Urinary bladder (tissue), 4 donors: ENCODE measurements around the gene DDX60. TPM values are rescaled to one million over a fixed set of nuclear protein-coding genes. Genes with fewer than 3 reads are reported as not detected.
"Not testable (repeated sequence)": the region's sequence is repeated elsewhere in the genome, so short reads cannot be mapped to it uniquely, and the experiment has no call there.

Experiments
- DNase-seq: peaks from one replicate; pipeline ENCODE4 v3.0.0-alpha.2; 2015; ENCODE audit errors: extremely low spot score
- H3K27ac ChIP-seq: one replicate; pipeline ENCODE4 v1.5.1; 2013; ENCODE audit warnings: low read depth, mild to moderate bottlenecking, moderate library complexity
- H3K36me3 ChIP-seq: one replicate; pipeline ENCODE4 v1.6.1; 2013; ENCODE audit warnings: mild to moderate bottlenecking, moderate library complexity; ENCODE audit not compliant: insufficient read depth
- H3K4me1 ChIP-seq: one replicate; pipeline ENCODE4 v1.6.1; 2013; ENCODE audit warnings: mild to moderate bottlenecking, moderate library complexity; ENCODE audit not compliant: insufficient read depth
- H3K4me3 ChIP-seq: one replicate; pipeline ENCODE4 v1.5.1; 2013; ENCODE audit warnings: low read depth, low read length
- WGBS: extraction: QIAGEN DNeasy Blood & Tissue Kit; methylation state at CpG from one replicate; pipeline ENCODE4 v1.1.7; 2013; 5-methylcytosine and 5-hydroxymethylcytosine counted together
- polyA plus RNA-seq: library from polyadenylated mRNA; stranded (reverse); fragments of 200-250 nt; gene quantifications from one replicate; pipeline ENCODE4 v1.2.3, GENCODE V29; 2013
- total RNA-seq: library from RNA; depleted of rRNA; stranded (reverse); fragments of >200 nt; gene quantifications from one replicate; pipeline ENCODE4 v1.2.3, GENCODE V29; 2014
- donor health status: healthy with polysubstance abuse.
- donor health status: healthy.

Gene DDX60
- total and polyA plus RNA-seq, 2 donors = 8.9 to 42.3 TPM

DNA sequence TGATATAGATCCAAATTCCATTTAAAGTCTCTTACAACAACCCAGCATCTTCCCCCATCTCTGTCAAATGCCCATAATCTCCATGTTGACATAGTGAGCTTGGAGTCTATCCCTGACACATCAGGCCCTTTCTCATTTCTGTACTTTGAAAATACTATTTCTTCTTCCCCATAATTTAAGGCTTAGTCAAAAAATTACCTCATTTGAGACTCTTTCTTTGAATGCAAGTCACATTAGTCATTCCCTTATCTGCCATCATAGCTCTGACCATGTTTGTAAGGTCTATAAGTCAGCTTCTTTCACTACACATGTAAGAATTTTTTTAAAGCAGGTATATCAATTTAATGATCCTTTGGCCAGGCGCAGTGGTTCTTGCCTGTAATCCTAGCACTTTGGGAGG, 99.9 kb downstream of the DDX60 start:
- 91% methylated on average over 1 of the region's 1 CpG for WGBS
- Histone ChIP-seq H3K4me3 (no peak overlapping the region), H3K36me3 (peaks cover 6% of the 10 kb centered on the region), H3K27ac (no peak overlapping the region), H3K4me1 (no peaks in the 10 kb centered on the region)
- no peak for DNase-seq

DNA sequence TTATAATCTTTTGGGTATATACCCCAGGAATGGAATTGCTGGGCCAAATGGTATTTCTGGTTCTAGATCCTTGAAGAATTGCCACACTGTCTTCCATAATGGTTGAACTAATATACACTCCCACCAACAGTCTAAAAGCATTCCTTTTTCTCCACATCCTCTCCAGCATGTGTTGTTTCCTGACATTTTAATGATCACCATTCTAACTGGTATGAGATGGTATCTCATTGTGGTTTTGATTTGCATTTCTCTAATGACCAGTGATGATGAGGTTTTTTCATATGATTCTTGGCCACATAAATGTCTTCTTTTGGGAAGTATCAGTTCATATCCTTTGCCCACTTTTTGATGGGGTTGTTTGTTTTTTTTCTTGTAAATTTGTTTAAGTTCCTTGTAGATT, 105.0 kb downstream of the DDX60 start:
- not testable (repeated sequence) for H3K4me3 ChIP-seq, H3K36me3 ChIP-seq, H3K27ac ChIP-seq, H3K4me1 ChIP-seq, DNase-seq

DNA sequence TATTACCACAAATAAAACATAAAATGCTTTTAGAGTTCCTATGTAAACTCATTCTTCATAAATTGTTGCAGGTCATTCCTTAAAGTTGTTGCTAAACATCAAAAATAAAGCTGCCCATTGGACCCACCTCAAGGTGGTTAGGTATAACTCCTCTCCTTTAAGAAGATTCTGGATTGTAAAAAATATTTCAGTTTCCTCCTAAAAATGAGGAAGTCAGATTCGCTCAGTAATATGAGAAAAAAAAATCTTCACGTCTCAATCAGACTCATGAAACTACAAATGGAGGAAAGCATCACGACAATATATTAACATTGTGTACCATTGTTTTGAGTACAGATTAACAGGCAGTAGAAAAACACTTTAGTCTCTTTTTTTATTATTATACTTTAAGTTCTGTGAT, 105.9 kb downstream of the DDX60 start:
- WGBS = 82% methylated on average over 3 of the region's 3 CpGs
- no peak overlapping the region for H3K4me3 ChIP-seq

GRCh38 chr4:168208957-168209614, 109.5 kb downstream of the DDX60 start:
- no peak overlapping the region for H3K4me3 ChIP-seq
- DNase-seq = no peak
- no peaks in the 10 kb centered on the region for H3K36me3 ChIP-seq
- 90% methylated on average over 3 of the region's 3 CpGs for WGBS
- no peak overlapping the region for H3K27ac ChIP-seq
- H3K4me1 ChIP-seq = no peaks in the 10 kb centered on the region

More for the DNA sequence above, 105.9 kb downstream of the DDX60 start:
- DNase-seq = no peak
- Histone ChIP-seq H3K4me1 (no peaks in the 10 kb centered on the region), H3K36me3 (peaks cover 2% of the 10 kb centered on the region), H3K27ac (no peak overlapping the region)

DNA sequence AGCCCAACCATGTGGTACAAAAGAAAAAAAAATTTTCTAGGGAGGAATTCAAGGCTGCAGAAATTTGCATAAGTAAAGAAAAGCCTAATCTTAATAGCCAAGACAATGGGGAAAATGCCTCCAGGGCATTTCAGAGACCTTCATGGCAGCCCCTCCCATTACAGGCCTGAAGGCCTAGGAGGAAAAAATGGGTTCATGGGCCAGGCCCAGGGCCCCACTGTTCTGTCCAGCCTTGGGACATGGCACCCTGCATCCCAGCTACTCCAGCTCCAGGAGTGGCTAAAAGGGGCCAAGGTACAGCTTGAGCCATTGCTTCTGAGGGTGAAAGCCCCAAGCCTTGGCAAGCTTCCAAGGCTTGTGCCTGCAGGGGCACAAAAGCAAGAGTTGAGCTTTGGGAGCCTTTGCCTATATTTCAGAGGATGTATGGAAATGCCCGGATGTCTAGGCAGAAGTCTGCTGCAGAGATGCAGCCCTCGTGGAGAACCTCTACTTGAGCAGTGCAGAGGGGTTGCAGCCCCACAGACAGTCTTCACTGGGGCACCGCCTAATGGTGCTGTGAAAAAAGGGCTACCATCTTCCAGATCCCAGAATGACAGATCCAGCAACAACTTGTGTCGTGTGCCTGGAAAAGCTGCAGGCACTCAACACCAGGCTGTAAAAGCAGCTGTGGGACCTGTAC, 115.2 kb downstream of the DDX60 start:
- Histone ChIP-seq H3K4me1 (no peaks in the 10 kb centered on the region), H3K27ac (no peak overlapping the region), H3K36me3 (no peaks in the 10 kb centered on the region), H3K4me3 (no peak overlapping the region)
- no peak for DNase-seq
- WGBS = 92% methylated on average over 4 of the region's 4 CpGs

DNA sequence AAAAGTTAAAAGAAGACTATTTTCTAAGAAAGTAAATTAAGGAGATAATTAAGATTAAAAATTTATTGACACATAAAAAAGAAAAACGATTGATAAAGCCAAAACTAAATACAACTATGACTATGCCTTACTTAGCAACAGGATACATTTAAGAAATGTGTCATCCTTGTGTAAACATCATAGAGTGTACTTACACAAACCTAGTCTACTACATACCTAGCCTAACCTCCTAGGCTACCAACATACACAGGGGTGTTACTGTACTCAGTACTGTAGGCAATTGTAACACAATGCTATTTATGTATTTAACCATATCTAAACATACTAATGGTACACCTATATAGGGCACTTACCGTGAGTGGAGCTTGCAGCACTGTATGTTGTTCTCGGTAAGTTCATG, 117.9 kb downstream of the DDX60 start:
- no peak overlapping the region for H3K27ac ChIP-seq
- 69% methylated on average over 3 of the region's 3 CpGs for WGBS
- no peak overlapping the region for H3K4me3 ChIP-seq
- no peaks in the 10 kb centered on the region for H3K4me1 ChIP-seq
- no peak for DNase-seq
- H3K36me3 ChIP-seq = no peaks in the 10 kb centered on the region

GRCh38 chr4:168199260-168199957, 119.1 kb downstream of the DDX60 start:
- 59% methylated on average over 4 of the region's 4 CpGs for WGBS
- no peak overlapping the region for H3K27ac ChIP-seq
- H3K4me3 ChIP-seq = no peak overlapping the region
- no peaks in the 10 kb centered on the region for H3K4me1 ChIP-seq
- no peaks in the 10 kb centered on the region for H3K36me3 ChIP-seq
- DNase-seq = no peak

DNA sequence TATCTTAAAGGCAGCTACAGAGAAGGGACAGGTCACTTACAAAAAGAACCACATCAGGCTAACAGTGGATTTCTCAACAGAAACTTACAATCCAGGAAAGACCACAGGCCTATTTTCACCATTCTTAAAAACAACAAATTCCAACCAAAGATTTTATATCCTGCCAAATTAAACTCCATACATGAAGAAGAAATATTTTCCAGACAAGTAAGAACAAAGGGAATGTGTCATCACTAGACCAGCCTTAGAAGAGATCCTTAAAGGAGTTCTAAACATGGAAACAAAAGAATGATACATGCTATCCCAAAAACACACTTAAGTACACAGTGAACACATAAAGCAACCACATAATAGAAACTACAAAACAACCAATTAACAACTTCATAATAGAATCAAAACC, 120.6 kb downstream of the DDX60 start:
- no peak for DNase-seq
- no peaks in the 10 kb centered on the region for H3K4me1 ChIP-seq
- H3K36me3 ChIP-seq = no peaks in the 10 kb centered on the region
- no peak overlapping the region for H3K27ac ChIP-seq
- H3K4me3 ChIP-seq = no peak overlapping the region

GRCh38 chr4:168188754-168189153, 129.8 kb downstream of the DDX60 start:
- no peak for DNase-seq
- no peaks in the 10 kb centered on the region for H3K4me1 ChIP-seq
- no peak overlapping the region for H3K27ac ChIP-seq
- 69% methylated on average over 1 of the region's 1 CpG for WGBS
- H3K36me3 ChIP-seq = no peaks in the 10 kb centered on the region
- H3K4me3 ChIP-seq = no peak overlapping the region

DNA sequence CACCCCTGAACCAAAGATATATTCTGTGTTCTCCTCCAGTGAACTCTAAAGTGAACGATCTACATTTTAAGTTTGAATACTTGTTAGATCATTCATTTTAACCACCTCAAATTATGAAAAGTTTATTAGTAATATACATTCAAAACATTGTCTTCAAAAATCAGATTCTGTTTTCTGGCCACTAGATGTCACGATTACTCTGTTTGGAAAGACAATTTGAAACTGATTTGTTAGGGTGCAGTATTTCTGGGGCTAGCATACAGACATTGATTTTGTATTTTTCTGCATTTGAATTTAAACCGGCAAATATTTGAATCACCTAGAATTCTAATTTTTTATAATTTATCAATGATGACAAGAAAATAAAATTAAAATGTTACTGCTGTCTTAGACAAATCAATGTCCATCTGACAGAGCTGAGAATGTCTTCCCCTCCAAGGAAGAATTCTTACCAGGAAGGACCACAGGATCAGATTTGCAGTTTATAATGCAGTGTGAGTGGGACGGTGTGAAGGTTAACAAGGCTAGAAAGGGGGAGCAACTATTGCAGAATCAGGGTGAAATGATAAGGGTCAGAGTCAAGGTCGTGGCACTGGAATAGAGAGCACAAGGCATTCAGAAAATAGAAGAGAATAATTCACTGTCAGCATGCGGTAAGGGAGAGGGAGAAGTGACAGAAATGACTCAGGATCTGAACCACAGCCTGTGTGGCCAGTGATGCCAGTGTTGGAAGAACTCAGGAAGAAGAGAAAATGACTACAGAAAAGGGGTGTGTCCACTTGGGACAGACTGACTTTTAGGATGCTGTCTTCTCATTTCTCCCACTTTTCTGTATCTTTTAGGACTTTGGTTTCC, 134.6 kb downstream of the DDX60 start:
- no peaks in the 10 kb centered on the region for H3K4me1 ChIP-seq
- H3K36me3 ChIP-seq = no peaks in the 10 kb centered on the region
- no peak overlapping the region for H3K27ac ChIP-seq
- no peak overlapping the region for H3K4me3 ChIP-seq
- no peak for DNase-seq
- WGBS = 32% methylated on average over 6 of the region's 6 CpGs

- Histone ChIP-seq H3K4me3 (no peak overlapping the region), H3K4me1 (no peaks in the 10 kb centered on the region), H3K36me3 (no peaks in the 10 kb centered on the region), H3K27ac (no peak overlapping the region)
- DNase-seq = no peak
- 88% methylated on average over 5 of the region's 5 CpGs for WGBS
Measured at GRCh38 chr4:168177546-168178149, 140.9 kb downstream of the DDX60 start.

DNA sequence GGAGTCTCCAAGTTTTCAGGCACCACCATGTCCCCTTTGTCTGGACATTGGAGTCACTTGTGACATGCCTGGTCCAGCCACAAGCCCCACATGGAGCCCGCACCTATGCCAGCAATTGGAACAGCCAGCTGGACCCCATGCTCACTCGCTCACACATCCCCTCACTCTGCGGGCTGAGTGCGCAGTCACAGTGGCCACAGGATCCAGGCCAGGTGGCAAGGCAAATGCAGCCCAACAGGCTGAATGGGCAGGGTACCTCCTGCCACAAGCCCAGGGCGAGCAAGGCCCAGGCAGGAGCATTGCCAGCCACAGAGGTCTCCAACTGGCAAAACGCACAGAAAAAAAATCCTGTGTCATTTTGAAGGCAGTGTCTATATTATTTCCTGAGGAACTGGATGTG, 144.2 kb downstream of the DDX60 start:
- WGBS = 90% methylated on average over 6 of the region's 6 CpGs
- Histone ChIP-seq H3K27ac (no peak overlapping the region), H3K4me1 (no peaks in the 10 kb centered on the region), H3K4me3 (no peak overlapping the region), H3K36me3 (no peaks in the 10 kb centered on the region)
- no peak for DNase-seq

DNA sequence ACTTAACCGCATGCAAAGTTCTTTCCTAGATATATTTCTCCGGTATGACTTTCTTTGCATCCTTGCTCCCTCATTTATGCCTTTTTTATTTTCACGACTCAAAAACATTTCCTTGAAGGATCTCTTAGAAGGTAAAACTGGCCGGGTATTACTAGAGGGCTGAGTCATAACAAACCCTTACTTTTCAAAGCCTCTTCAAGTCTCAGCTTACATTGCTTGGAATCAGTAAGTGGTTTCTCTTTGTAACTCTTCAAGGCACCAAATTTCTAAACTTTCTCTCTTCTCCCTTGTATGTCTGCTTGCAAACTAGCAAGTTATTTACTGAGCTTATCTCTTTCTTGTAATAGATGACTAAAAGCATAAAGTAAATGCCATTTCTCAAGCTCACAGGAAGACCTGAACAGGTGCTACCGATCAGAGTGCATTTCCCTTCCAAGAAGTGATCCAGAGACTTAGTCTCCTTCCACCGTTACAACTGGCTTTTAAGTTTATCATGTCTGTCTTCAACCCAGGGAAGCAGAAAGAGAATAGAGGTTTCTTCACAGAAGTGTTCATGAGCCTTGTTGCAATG, 150.8 kb downstream of the DDX60 start:
- no peaks in the 10 kb centered on the region for H3K4me1 ChIP-seq
- H3K36me3 ChIP-seq = no peaks in the 10 kb centered on the region
- H3K4me3 ChIP-seq = no peak overlapping the region
- no peak overlapping the region for H3K27ac ChIP-seq
- no peak for DNase-seq
- 50% methylated on average over 6 of the region's 6 CpGs for WGBS
